ENCODE measurements around the gene VPS37B.
"Not testable (repeated sequence)": the region's sequence is repeated elsewhere in the genome, so short reads cannot be mapped to it uniquely, and the experiment has no call there.

Gene VPS37B

GRCh38 chr12:122895704-122896636, at the start of gene VPS37B:
Gene VPS37B, minus strand, starts transcription at chr12:122896124. Its CDS starts 62 bp downstream, at chr12:122896062.
- peak; percentile 81 for DNase-seq (ENCODE audit: low read depth)

- DNase-seq (ENCODE audit: low read depth), result no peak
These were observed 49.0 kb upstream of the VPS37B start for GRCh38 chr12:122944605-122945592.

- DNase-seq (ENCODE audit: low read depth), result no peak
These were observed 47.3 kb upstream of the VPS37B start for GRCh38 chr12:122943196-122943595.

- no peak for DNase-seq (ENCODE audit: low read depth)
These were observed 46.7 kb upstream of the VPS37B start for GRCh38 chr12:122942637-122943036.

GRCh38 chr12:122941351-122941750, 45.4 kb upstream of the VPS37B start:
- DNase-seq (ENCODE audit: low read depth), result not testable (repeated sequence)

- DNase-seq (ENCODE audit: low read depth), result no peak
These were observed 43.2 kb upstream of the VPS37B start for GRCh38 chr12:122939125-122939524.

GRCh38 chr12:122937622-122938091, 41.7 kb upstream of the VPS37B start:
- DNase-seq (ENCODE audit: low read depth), result no peak

GRCh38 chr12:122935318-122935717, 39.4 kb upstream of the VPS37B start:
- no peak for DNase-seq (ENCODE audit: low read depth)

GRCh38 chr12:122934722-122935121, 38.8 kb upstream of the VPS37B start:
- DNase-seq (ENCODE audit: low read depth), result no peak

GRCh38 chr12:122932207-122932606, 36.3 kb upstream of the VPS37B start:
- DNase-seq (ENCODE audit: low read depth), result no peak

- no peak for DNase-seq (ENCODE audit: low read depth)
These were observed 33.9 kb upstream of the VPS37B start for GRCh38 chr12:122929812-122930211.

- no peak for DNase-seq (ENCODE audit: low read depth)
These were observed 33.2 kb upstream of the VPS37B start for GRCh38 chr12:122929148-122929538.

GRCh38 chr12:122928404-122929147, 32.7 kb upstream of the VPS37B start:
- no peak for DNase-seq (ENCODE audit: low read depth)

- no peak for DNase-seq (ENCODE audit: low read depth)
These were observed 32.0 kb upstream of the VPS37B start for GRCh38 chr12:122927756-122928403.

- no peak for DNase-seq (ENCODE audit: low read depth)
These were observed 26.0 kb upstream of the VPS37B start for GRCh38 chr12:122921917-122922316.

- DNase-seq (ENCODE audit: low read depth), result no peak
These were observed 24.8 kb upstream of the VPS37B start for GRCh38 chr12:122920687-122921086.

- DNase-seq (ENCODE audit: low read depth), result no peak
These were observed 22.9 kb upstream of the VPS37B start for GRCh38 chr12:122918827-122919226.

GRCh38 chr12:122917507-122918121, 21.7 kb upstream of the VPS37B start:
- no peak for DNase-seq (ENCODE audit: low read depth)

- DNase-seq (ENCODE audit: low read depth), result no peak
These were observed 13.7 kb upstream of the VPS37B start for GRCh38 chr12:122909442-122910288.

GRCh38 chr12:122908915-122909314, 13.0 kb upstream of the VPS37B start:
- no peak for DNase-seq (ENCODE audit: low read depth)

All from activated T-cell treated with anti-CD3 and anti-CD28 coated beads for 1 hour (primary cell).